ENCODE measurements around the gene PFKFB1. TPM values are rescaled to one million over a fixed set of nuclear protein-coding genes. Genes with fewer than 3 reads are reported as not detected.
A peak's percentile ranks its signal among the peaks of the same experiment; 100 is the strongest.

The PFKFB1 gene
- total and polyA plus RNA-seq, 9 of the 15 experiments (the other 6 are each of a cell fraction or from before 2014, with no cell fraction given), result 0.07 to 0.24 (median 0.15) TPM; not detected in 2

- TF ChIP-seq ZNF24 (IDR thresholded peaks at IDR 0.05), result no peak
- no peak for TF ChIP-seq HNRNPUL1 (IDR thresholded peaks at IDR 0.05; ENCODE audit: low read length)
- peak; percentile 94 for TF ChIP-seq STAT5A (IDR thresholded peaks at IDR 0.05; ENCODE audit: borderline replicate concordance, low read length)
- TF ChIP-seq MYNN (IDR thresholded peaks at IDR 0.05), result 0 out of 2 replicates have a peak, but pooled peaks have one; percentile 66
- TF ChIP-seq MYNN (CRISPR knock-in tag; IDR thresholded peaks at IDR 0.05), result no peak
- TF ChIP-seq YY1 (IDR thresholded peaks at IDR 0.05; ENCODE audit: borderline replicate concordance in 1 of 3, control insufficient read depth in 1 of 3, extremely low read depth in 1 of 3, insufficient read depth in 3 of 3, insufficient read length in 1 of 3, insufficient replicate concordance in 2 of 3, low read depth in 1 of 3, low read length in 2 of 3), result peak in 1 of 3 experiments; percentile 6
- TF ChIP-seq ID3 (CRISPR knock-in tag; IDR thresholded peaks at IDR 0.05), result no peak
- TF ChIP-seq ID3 (tag; IDR thresholded peaks at IDR 0.05), result 0 out of 2 replicates have a peak, but pooled peaks have one; percentile 55
- no peak for TF ChIP-seq PTBP1 (IDR thresholded peaks at IDR 0.05; ENCODE audit: low read depth, low read length)
- TF ChIP-seq CBFA2T2 (conservative IDR thresholded peaks at IDR 0.05), result peak; percentile 98
- peak; percentile 89 to 91 for TF ChIP-seq TRIM24 (IDR thresholded peaks at IDR 0.05)
- no peak for TF ChIP-seq MEF2D (tag; conservative IDR thresholded peaks at IDR 0.05; ENCODE audit: low read depth)
- TF ChIP-seq KLF16 (IDR thresholded peaks at IDR 0.05), result peak; percentile 97
- peak; percentile 83 for TF ChIP-seq SMARCE1 (IDR thresholded peaks at IDR 0.05)
- TF ChIP-seq, protein P1, sequence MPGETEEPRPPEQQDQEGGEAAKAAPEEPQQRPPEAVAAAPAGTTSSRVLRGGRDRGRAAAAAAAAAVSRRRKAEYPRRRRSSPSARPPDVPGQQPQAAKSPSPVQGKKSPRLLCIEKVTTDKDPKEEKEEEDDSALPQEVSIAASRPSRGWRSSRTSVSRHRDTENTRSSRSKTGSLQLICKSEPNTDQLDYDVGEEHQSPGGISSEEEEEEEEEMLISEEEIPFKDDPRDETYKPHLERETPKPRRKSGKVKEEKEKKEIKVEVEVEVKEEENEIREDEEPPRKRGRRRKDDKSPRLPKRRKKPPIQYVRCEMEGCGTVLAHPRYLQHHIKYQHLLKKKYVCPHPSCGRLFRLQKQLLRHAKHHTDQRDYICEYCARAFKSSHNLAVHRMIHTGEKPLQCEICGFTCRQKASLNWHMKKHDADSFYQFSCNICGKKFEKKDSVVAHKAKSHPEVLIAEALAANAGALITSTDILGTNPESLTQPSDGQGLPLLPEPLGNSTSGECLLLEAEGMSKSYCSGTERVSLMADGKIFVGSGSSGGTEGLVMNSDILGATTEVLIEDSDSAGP (CRISPR knock-in tag; IDR thresholded peaks at IDR 0.05), result no peak
- TF ChIP-seq EP400 (IDR thresholded peaks at IDR 0.05), result 0 out of 2 replicates have a peak, but pooled peaks have one; percentile 14
- no peak for TF ChIP-seq ZZZ3 (IDR thresholded peaks at IDR 0.05)
- peak; percentile 96 for TF ChIP-seq TAL1 (IDR thresholded peaks at IDR 0.05)
- TF ChIP-seq SMAD4 (CRISPR knock-in tag; conservative IDR thresholded peaks at IDR 0.05), result peak; percentile 98
- no peak for TF ChIP-seq ZNF699 (CRISPR knock-in tag; IDR thresholded peaks at IDR 0.05; ENCODE audit: insufficient replicate concordance)
- peak; percentile 81 for TF ChIP-seq PHB2 (IDR thresholded peaks at IDR 0.05; ENCODE audit: low read depth)
- TF ChIP-seq RNF2 (IDR thresholded peaks at IDR 0.05), result peak; percentile 76; the same call in 1 of the 2 replicates
- no peak for TF ChIP-seq CEBPG (CRISPR knock-in tag; IDR thresholded peaks at IDR 0.05)
- TF ChIP-seq CEBPG (tag; conservative IDR thresholded peaks at IDR 0.05 in 1 of 2, IDR thresholded peaks at IDR 0.05 in 1 of 2), result no peak
- TF ChIP-seq BHLHE40 (IDR thresholded peaks at IDR 0.05; ENCODE audit: low read length), result peak; percentile 39
- TF ChIP-seq ZBTB7A (IDR thresholded peaks at IDR 0.05; ENCODE audit: borderline replicate concordance, control insufficient read depth, low read depth, low read length), result peak; percentile 92
- TF ChIP-seq ATF1 (CRISPR knock-in tag; IDR thresholded peaks at IDR 0.05), result no peak
- TF ChIP-seq ATF1 (tag; IDR thresholded peaks at IDR 0.05), result peak; percentile 20; the same call in 1 of the 2 replicates
- TF ChIP-seq JUND (IDR thresholded peaks at IDR 0.05; ENCODE audit: borderline replicate concordance, low read depth, low read length), result no peak
- TF ChIP-seq JUND (tag; IDR thresholded peaks at IDR 0.05; ENCODE audit: borderline replicate concordance, low read depth, low read length), result peak; percentile 56; the same call in 1 of the 3 replicates
- no peak for TF ChIP-seq CGGBP1 (CRISPR knock-in tag; IDR thresholded peaks at IDR 0.05)
- TF ChIP-seq KDM1A (IDR thresholded peaks at IDR 0.05), result peak; percentile 91 to 93
Measured at GRCh38 chrX:55028040-55028439, 34.1 kb upstream of the PFKFB1 start (continued).

Data from K562 (cell line).